Measurements from ENCODE around the gene OPALIN.

DNA sequence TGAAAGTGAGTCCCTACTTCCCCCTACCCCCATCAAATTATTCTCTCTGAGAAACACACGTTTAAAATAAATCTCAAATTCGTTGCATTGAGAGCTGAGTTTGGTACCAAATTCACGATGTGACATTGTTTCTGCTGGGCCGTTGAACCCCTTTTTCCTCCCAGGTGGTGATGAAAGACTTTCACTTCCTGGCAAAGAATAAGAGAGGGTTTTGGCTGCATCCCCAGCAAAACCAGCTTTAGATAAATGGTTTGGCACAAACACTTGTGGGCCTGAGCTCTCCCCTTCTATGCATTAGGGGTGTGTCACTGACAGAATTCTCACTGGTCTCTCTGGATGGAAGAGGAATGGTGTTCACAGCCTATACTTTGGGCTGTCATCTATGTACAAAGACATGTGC lies 63.3 kb downstream of the OPALIN start:
- TF ChIP-seq, protein P1, sequence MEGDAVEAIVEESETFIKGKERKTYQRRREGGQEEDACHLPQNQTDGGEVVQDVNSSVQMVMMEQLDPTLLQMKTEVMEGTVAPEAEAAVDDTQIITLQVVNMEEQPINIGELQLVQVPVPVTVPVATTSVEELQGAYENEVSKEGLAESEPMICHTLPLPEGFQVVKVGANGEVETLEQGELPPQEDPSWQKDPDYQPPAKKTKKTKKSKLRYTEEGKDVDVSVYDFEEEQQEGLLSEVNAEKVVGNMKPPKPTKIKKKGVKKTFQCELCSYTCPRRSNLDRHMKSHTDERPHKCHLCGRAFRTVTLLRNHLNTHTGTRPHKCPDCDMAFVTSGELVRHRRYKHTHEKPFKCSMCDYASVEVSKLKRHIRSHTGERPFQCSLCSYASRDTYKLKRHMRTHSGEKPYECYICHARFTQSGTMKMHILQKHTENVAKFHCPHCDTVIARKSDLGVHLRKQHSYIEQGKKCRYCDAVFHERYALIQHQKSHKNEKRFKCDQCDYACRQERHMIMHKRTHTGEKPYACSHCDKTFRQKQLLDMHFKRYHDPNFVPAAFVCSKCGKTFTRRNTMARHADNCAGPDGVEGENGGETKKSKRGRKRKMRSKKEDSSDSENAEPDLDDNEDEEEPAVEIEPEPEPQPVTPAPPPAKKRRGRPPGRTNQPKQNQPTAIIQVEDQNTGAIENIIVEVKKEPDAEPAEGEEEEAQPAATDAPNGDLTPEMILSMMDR (IDR thresholded peaks at IDR 0.05): no peak
- TF ChIP-seq POLR2A (IDR thresholded peaks at IDR 0.05): no peak
